Glutamatergic neuron (in vitro differentiated cells): ENCODE measurements around the gene POSTN. TPM values are rescaled to one million over a fixed set of nuclear protein-coding genes. Genes with fewer than 3 reads are reported as not detected.

ENCODE experiments used
- DNase-seq: peaks from one replicate; pipeline ENCODE4 v3.0.0; 2022
- H3K27ac Mint-ChIP-seq: one replicate; pipeline ENCODE4 v1.8.0; 2020; ENCODE audit warnings: mild to moderate bottlenecking, mixed read lengths, inconsistent platforms; ENCODE audit not compliant: unreplicated experiment
- H3K27me3 Mint-ChIP-seq: one replicate; pipeline ENCODE4 v1.8.0; 2020; ENCODE audit warnings: mild to moderate bottlenecking, moderate library complexity, mixed read lengths, inconsistent platforms; ENCODE audit not compliant: unreplicated experiment
- H3K36me3 Mint-ChIP-seq: one replicate; pipeline ENCODE4 v1.8.0; 2020; ENCODE audit warnings: mild to moderate bottlenecking, mixed read lengths, inconsistent platforms; ENCODE audit not compliant: unreplicated experiment
- H3K4me1 Mint-ChIP-seq: one replicate; pipeline ENCODE4 v1.8.0; 2020; ENCODE audit warnings: mild to moderate bottlenecking, low read depth, mixed read lengths, inconsistent platforms; ENCODE audit not compliant: unreplicated experiment
- H3K4me3 Mint-ChIP-seq: one replicate; pipeline ENCODE4 v1.8.0; 2020; ENCODE audit warnings: mild to moderate bottlenecking, mixed read lengths, inconsistent platforms; ENCODE audit not compliant: unreplicated experiment
- H3K9me3 Mint-ChIP-seq: one replicate; pipeline ENCODE4 v1.8.0; 2020; ENCODE audit warnings: mild to moderate bottlenecking, moderate library complexity, mixed read lengths, inconsistent platforms; ENCODE audit not compliant: unreplicated experiment
- CTCF ChIP-seq: fragments of 200-600 bp; sonication (generic); IDR thresholded peaks from one replicate; pipeline ENCODE4 v1.5.0; 2021; ENCODE audit not compliant: partially characterized antibody, unreplicated experiment
- total RNA-seq: library from RNA; stranded (reverse); fragmentation: NEBNext Ultra II Directional; extraction: Animal tissue kit (Norgen Biotek cat#: 25700); gene quantifications from one replicate; pipeline ENCODE4 v1.2.1, GENCODE V29; 2021; ENCODE audit not compliant: unreplicated experiment

The POSTN gene
- total RNA-seq, 1 donor from 2014 or later: 0.34 TPM

DNA sequence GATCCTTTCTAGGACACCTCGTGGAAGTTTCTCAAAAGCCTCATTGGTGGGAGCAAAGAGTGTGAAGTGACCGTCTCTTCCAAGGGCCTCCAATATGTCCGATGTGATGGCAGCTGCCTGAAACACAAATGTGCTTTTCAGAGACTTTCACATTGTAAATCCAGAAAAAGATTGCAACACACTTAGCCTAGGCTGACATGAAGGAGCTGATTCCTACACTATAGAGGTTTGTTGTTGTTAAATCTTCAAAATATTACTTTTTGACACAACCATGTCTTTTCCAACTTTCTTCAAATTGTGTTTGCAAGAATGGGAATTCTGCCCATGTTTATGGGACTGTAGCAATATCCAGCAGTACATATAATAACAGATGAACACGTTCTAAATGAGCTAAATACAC lies 12.4 kb downstream of the POSTN start:
- TF ChIP-seq CTCF: no peak
- Mint-ChIP-seq H3K27me3 (peaks cover 3% of the 10 kb centered on the region), H3K27ac (no peak overlapping the region), H3K4me1 (peaks cover 14% of the 10 kb centered on the region), H3K36me3 (no peaks in the 10 kb centered on the region), H3K4me3 (no peak overlapping the region), H3K9me3 (peaks cover 2% of the 10 kb centered on the region)
- DNase-seq: no peak

DNA sequence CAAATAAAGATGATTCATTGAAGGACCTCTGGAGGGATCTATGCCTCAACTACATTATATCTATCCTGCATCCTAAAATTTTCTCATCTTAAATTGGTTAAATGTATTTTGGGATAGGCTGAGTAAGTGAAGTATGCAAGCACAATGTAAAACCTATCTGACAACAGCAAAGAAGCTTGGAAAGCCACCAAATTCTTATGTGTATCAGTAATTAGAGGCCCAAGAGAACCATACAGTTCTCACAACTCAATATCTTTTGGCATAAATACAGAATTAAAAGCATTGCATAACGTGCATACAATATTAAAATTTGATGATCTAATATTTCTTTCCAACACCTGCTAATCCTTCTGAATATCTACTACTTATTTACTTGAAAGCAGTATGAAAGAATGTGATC lies 13.0 kb downstream of the POSTN start:
- H3K9me3 Mint-ChIP-seq: peaks cover 2% of the 10 kb centered on the region
- H3K36me3 Mint-ChIP-seq: no peaks in the 10 kb centered on the region
- no peak overlapping the region for H3K4me3 Mint-ChIP-seq

GRCh38 chr13:37576601-37577000 lies 22.0 kb downstream of the POSTN start:
- Mint-ChIP-seq H3K36me3 (no peaks in the 10 kb centered on the region), H3K27ac (no peak overlapping the region), H3K4me1 (no peaks in the 10 kb centered on the region), H3K4me3 (no peak overlapping the region), H3K9me3 (no peaks in the 10 kb centered on the region), H3K27me3 (no peaks in the 10 kb centered on the region)
- no peak for DNase-seq
- TF ChIP-seq CTCF: no peak

More for the DNA sequence above, 13.0 kb downstream of the POSTN start:
- H3K4me1 Mint-ChIP-seq: peaks cover 14% of the 10 kb centered on the region
- peaks cover 3% of the 10 kb centered on the region for H3K27me3 Mint-ChIP-seq
- no peak overlapping the region for H3K27ac Mint-ChIP-seq
- no peak for DNase-seq
- TF ChIP-seq CTCF: no peak

GRCh38 chr13:37565425-37565824 lies 33.1 kb downstream of the POSTN start:
- Mint-ChIP-seq H3K27me3 (no peaks in the 10 kb centered on the region), H3K9me3 (no peaks in the 10 kb centered on the region), H3K36me3 (no peaks in the 10 kb centered on the region), H3K4me3 (no peak overlapping the region), H3K4me1 (no peaks in the 10 kb centered on the region), H3K27ac (no peak overlapping the region)
- TF ChIP-seq CTCF: no peak
- no peak for DNase-seq

- Mint-ChIP-seq H3K4me1 (no peaks in the 10 kb centered on the region), H3K9me3 (no peaks in the 10 kb centered on the region), H3K36me3 (no peaks in the 10 kb centered on the region), H3K4me3 (no peak overlapping the region), H3K27me3 (no peaks in the 10 kb centered on the region), H3K27ac (no peak overlapping the region)
- no peak for DNase-seq
- no peak for TF ChIP-seq CTCF
Observed at GRCh38 chr13:37561031-37561430, 37.5 kb downstream of the POSTN start.
